Parathyroid adenoma (tissue), 2 donors: ENCODE measurements around the gene RBKS.

Source experiments
- H2AFZ ChIP-seq: fragments of 300-600 bp; sonication (generic); one replicate; pipeline ENCODE4 v1.7.0; 2017; ENCODE audit warnings: antibody characterized with exemption, mild to moderate bottlenecking
- H3K27ac ChIP-seq: fragments of 300-600 bp; sonication (generic); one replicate; pipeline ENCODE4 v1.7.0; 2017
- H3K27me3 ChIP-seq: fragments of 300-600 bp; sonication (generic); one replicate; pipeline ENCODE4 v1.7.0; 2017; ENCODE audit warnings: low read length; ENCODE audit not compliant: control insufficient read depth, insufficient read depth
- H3K36me3 ChIP-seq: fragments of 300-600 bp; sonication (generic); one replicate; pipeline ENCODE4 v1.7.0; 2017; ENCODE audit warnings: low read length; ENCODE audit not compliant: control insufficient read depth, insufficient read depth
- H3K4me1 ChIP-seq: fragments of 300-600 bp; sonication (generic); one replicate; pipeline ENCODE4 v1.7.0; 2017; ENCODE audit warnings: control low read depth
- H3K4me2 ChIP-seq: fragments of 300-600 bp; sonication (generic); one replicate; pipeline ENCODE4 v1.7.0; 2017; ENCODE audit warnings: low read length
- H3K4me3 ChIP-seq: fragments of 300-600 bp; sonication (generic); one replicate; pipeline ENCODE4 v1.7.0; 2017; ENCODE audit warnings: low read depth, low read length
- H3K79me2 ChIP-seq: fragments of 300-600 bp; sonication (generic); one replicate; pipeline ENCODE4 v1.7.0; 2017; ENCODE audit warnings: control low read depth
- H3K9ac ChIP-seq: fragments of 300-600 bp; sonication (generic); one replicate; pipeline ENCODE4 v1.7.0; 2017; ENCODE audit warnings: mild to moderate bottlenecking
- H3K9me3 ChIP-seq: fragments of 300-600 bp; sonication (generic); one replicate; pipeline ENCODE4 v1.7.0; 2017; ENCODE audit warnings: low read length; ENCODE audit not compliant: control insufficient read depth
- TF ChIP-seq, protein P1 (sequence below): fragments of 300-600 bp; sonication (generic); IDR thresholded peaks from one replicate; pipeline ENCODE4 v1.7.0; 2017; ENCODE audit warnings: antibody characterized with exemption, mild to moderate bottlenecking
- donor health status: primary hyperparathyroidism.

The RBKS gene

DNA sequence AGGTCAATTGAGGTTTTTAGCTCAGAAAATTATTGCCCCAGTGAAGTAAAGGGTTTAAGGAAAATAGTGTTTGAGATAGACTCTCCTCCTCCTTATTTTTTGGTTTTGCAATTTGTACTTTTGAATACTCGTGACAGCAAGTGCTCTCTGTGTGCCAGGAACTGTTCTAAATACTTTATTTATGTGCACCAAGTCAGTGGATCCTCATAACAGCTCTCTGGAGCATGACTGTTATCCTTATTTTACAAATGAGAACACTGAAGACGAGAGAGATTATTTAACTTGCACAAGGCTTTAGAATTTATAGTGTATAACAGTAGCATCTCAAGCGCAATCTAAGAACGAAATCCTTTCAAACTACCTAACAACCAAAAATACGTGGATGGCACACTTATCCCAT is 25.0 kb upstream of the RBKS start:
- H3K27me3 ChIP-seq, result no peaks in the 10 kb centered on the region
- H3K9me3 ChIP-seq, result no peaks in the 10 kb centered on the region
- no peak overlapping the region for H2AFZ ChIP-seq
- H3K36me3 ChIP-seq, result no peaks in the 10 kb centered on the region
- H3K9ac ChIP-seq, result no peak overlapping the region
- H3K4me1 ChIP-seq, result peaks cover 13% of the 10 kb centered on the region
- H3K79me2 ChIP-seq, result no peaks in the 10 kb centered on the region
- H3K27ac ChIP-seq, result peak overlapping the region; percentile 17
- TF ChIP-seq, protein P1, sequence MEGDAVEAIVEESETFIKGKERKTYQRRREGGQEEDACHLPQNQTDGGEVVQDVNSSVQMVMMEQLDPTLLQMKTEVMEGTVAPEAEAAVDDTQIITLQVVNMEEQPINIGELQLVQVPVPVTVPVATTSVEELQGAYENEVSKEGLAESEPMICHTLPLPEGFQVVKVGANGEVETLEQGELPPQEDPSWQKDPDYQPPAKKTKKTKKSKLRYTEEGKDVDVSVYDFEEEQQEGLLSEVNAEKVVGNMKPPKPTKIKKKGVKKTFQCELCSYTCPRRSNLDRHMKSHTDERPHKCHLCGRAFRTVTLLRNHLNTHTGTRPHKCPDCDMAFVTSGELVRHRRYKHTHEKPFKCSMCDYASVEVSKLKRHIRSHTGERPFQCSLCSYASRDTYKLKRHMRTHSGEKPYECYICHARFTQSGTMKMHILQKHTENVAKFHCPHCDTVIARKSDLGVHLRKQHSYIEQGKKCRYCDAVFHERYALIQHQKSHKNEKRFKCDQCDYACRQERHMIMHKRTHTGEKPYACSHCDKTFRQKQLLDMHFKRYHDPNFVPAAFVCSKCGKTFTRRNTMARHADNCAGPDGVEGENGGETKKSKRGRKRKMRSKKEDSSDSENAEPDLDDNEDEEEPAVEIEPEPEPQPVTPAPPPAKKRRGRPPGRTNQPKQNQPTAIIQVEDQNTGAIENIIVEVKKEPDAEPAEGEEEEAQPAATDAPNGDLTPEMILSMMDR, result no peak
- H3K4me2 ChIP-seq, result no peak overlapping the region
- no peak overlapping the region for H3K4me3 ChIP-seq

DNA sequence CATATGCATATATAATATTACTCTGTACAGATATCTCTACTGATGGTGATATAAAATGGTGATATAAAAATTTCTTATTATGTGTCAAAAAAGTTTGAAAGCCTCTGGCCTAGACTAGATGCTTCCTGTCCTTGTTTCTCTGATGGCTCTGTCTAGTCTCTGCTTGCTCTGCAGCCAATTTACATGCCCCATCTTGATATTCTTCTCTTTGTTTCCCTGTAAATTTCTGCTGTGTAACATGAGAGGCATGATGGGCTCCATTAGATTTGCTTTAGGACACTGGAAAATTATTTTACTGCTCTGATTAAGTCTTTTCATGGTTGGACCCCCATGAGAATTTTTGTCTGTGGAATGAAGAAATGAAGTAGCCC is 24.6 kb upstream of the RBKS start:
- H3K4me1 ChIP-seq, result peaks cover 13% of the 10 kb centered on the region
- H3K36me3 ChIP-seq, result no peaks in the 10 kb centered on the region
- H3K79me2 ChIP-seq, result no peaks in the 10 kb centered on the region
- TF ChIP-seq, protein P1, result no peak
- H3K4me3 ChIP-seq, result no peak overlapping the region
- no peak overlapping the region for H3K4me2 ChIP-seq
- peak overlapping the region; percentile 17 for H3K27ac ChIP-seq
- H3K9me3 ChIP-seq, result no peaks in the 10 kb centered on the region
- no peak overlapping the region for H3K9ac ChIP-seq
- H2AFZ ChIP-seq, result no peak overlapping the region
- H3K27me3 ChIP-seq, result no peaks in the 10 kb centered on the region

DNA sequence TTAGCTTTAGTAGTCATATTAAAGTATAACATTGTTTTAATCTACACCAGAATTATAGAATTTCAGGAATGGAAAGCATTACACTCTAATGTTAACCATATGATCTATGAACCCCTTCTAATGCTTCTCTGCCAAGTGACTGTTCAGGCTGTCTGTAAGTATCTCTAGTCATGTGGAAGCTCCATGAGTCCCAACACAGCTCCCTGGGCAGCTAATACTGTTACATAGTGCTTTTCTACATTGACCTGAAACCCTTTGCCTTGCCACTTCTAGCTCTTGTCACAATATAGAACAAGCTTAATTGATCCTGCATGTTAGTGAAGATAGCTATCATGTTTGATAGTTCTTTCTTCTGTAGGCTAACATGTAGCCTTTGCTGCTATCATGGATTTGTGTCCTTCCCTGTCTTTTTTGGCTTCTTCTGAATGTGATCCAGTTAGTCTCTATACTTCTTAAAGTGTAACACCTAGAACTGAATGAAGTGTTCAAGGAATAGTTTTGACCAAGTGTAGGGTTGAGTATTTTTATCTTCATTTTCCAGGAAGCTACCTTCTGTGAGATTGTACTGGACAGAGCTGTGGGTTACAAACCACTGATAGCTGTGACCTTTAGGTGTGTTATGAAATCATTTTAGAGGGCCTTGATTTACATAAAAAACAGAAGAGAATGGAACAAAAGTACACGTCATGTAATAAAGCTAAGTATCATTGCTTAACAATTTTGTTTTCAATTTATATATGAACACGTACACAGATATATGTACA is 24.0 kb upstream of the RBKS start:
- Histone ChIP-seq H3K9ac (no peak overlapping the region), H3K27ac (no peak overlapping the region), H2AFZ (no peak overlapping the region), H3K4me3 (no peak overlapping the region), H3K79me2 (no peaks in the 10 kb centered on the region), H3K27me3 (no peaks in the 10 kb centered on the region), H3K9me3 (no peaks in the 10 kb centered on the region), H3K4me2 (no peak overlapping the region), H3K36me3 (no peaks in the 10 kb centered on the region), H3K4me1 (peaks cover 13% of the 10 kb centered on the region)
- TF ChIP-seq, protein P1, result no peak

DNA sequence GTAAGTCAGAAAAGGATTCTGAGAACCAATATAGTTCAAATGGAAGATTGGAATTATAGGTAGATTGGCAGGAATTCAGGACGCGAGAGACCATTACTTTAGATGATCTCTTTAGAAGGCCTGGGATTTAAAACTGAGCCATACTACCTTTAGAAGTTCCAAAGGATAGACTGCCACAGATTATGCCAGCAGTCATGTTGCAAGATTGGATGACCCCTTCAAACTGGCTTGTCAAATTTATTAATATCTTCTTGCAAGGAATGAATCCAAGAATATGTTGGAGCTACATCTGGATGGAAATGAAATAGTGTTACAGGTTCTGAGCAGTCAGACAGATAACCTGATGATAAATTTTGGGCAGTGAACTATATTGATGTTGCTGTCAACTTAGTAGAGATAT is 22.3 kb upstream of the RBKS start:
- TF ChIP-seq, protein P1, result no peak
- no peak overlapping the region for H3K4me2 ChIP-seq
- no peak overlapping the region for H2AFZ ChIP-seq

More for the DNA sequence above, 22.3 kb upstream of the RBKS start:
- no peaks in the 10 kb centered on the region for H3K9me3 ChIP-seq
- no peaks in the 10 kb centered on the region for H3K27me3 ChIP-seq
- H3K36me3 ChIP-seq, result no peaks in the 10 kb centered on the region
- H3K4me1 ChIP-seq, result peaks cover 13% of the 10 kb centered on the region
- H3K4me3 ChIP-seq, result no peak overlapping the region
- no peak overlapping the region for H3K9ac ChIP-seq
- H3K27ac ChIP-seq, result no peak overlapping the region
- H3K79me2 ChIP-seq, result no peaks in the 10 kb centered on the region
